Measurements from ENCODE around the gene ZNF618.

DNA sequence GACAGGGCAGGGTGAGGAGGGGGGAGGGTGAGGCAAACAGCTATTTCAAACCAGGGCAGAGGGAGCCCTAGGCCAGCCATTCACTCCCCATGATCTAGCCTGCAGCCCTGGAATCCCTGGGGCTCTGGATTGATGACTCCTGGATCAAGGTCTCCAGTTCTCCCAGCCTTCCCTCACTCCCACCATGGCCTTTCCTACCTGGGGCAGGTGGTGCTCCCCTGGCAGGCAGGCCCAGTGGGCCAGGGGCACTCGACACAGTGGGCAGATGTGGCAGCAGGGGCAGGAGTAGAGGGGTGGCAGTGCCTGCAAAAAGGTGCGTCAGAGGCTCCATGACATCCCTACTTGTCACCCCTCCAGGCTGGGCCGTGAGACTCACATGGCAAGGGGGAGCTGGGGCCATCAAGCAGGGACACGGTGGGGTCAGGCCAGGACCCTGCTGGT, 216.9 kb downstream of the ZNF618 start:
- TF ChIP-seq EZH2 (IDR thresholded peaks at IDR 0.05; ENCODE audit: insufficient read depth, poor library complexity, severe bottlenecking) (no peak), EZH2phosphoT487 (IDR thresholded peaks at IDR 0.05; ENCODE audit: insufficient read depth, low read depth) (no peak)
